Right lobe of liver (tissue), 6 donors: ENCODE results near the gene KDM4B. TPM values are rescaled to one million over a fixed set of nuclear protein-coding genes. Genes with fewer than 3 reads are reported as not detected.

Experiments
- ATAC-seq, 4 donors: fragments of 200-7000 bp; cut with Tn5 transposase; one replicate each; pipeline ENCODE4 v1.9.1; 2020; ENCODE audit warnings: mild to moderate bottlenecking in 4 of 4, moderate library complexity in 4 of 4
- DNase-seq, 3 donors: peaks; one replicate each; pipeline ENCODE4 v3.0.0-alpha.2; 2020
- H3K27ac ChIP-seq, 3 donors: fragments of 200-600 bp; one replicate each; pipeline ENCODE4 v1.8.0; 2022
- H3K27me3 ChIP-seq, 2 donors: fragments of 200-600 bp; one replicate each; pipeline ENCODE4 v1.8.0; 2022
- H3K36me3 ChIP-seq, 4 donors: fragments of 200-600 bp; sonication (generic) in 1 of 4; one replicate each; pipeline versions ENCODE4 v1.5.1 to v1.8.0; 2017 to 2022; ENCODE audit warnings: control low read depth in 1 of 4
- H3K4me1 ChIP-seq, 4 donors: fragments of 200-600 bp; sonication (generic) in 1 of 4; one replicate each; pipeline versions ENCODE4 v1.5.1 to v1.8.0; 2017 to 2022; ENCODE audit warnings: control low read depth in 1 of 4
- H3K4me3 ChIP-seq, 3 donors: fragments of 200-600 bp; one replicate each; pipeline ENCODE4 v1.8.0; 2022
- H3K9me3 ChIP-seq, 4 donors: fragments of 200-600 bp; sonication (generic) in 1 of 4; one replicate each; pipeline versions ENCODE4 v1.5.1 to v1.8.0; 2017 to 2022; ENCODE audit warnings: control low read depth in 1 of 4
- CTCF ChIP-seq, 4 donors: fragments of 200-600 bp in 3 of 4; fragments of 450-650 bp in 1 of 4; IDR thresholded peaks; one replicate each; pipeline versions ENCODE4 v1.5.1 to v1.8.0; 2016 to 2022; ENCODE audit warnings: antibody characterized with exemption in 4 of 4, mild to moderate bottlenecking in 2 of 4
- POLR2A ChIP-seq: fragments of 450-650 bp; IDR thresholded peaks from one replicate; pipeline ENCODE4 v1.6.1; 2017; ENCODE audit warnings: antibody characterized with exemption, mild to moderate bottlenecking
- WGBS: methylation state at CpG from one replicate; pipeline ENCODE4 v1.1.6; 2018; ENCODE audit warnings: low coverage, low lambda C conversion rate; ENCODE audit not compliant: insufficient coverage; ENCODE audit errors: missing lambda C conversion rate; 5-methylcytosine and 5-hydroxymethylcytosine counted together
- intact Hi-C, 2 donors: fragments of 100-400 bp; cut with DNase I; formaldehyde crosslinking; loops; one replicate each; pipeline versions ENCODE4 v1.11.2 to v1.14.1; 2022
- total RNA-seq, 6 experiments: library from RNA; depleted of rRNA in 2 of 6; stranded (reverse); fragments of >200 nt in 2 of 6; fragmentation: NEBNext Ultra II Directional in 3 of 6; extraction: Animal tissue kit (Norgen Biotek cat#: 25700) in 3 of 6; gene quantifications; one replicate each; pipeline versions ENCODE4 v1.1.0 to v1.2.4, GENCODE V29; 2016 to 2023
- donor health status: DM: no; HTN: yes; CAD: no.
- donor health status: DM: no; HTN: no; CAD: no.
- donor health status: DM: no; HTN: no; CAD: no.
- donor health status: DM: no; HTN: yes; CAD: no.
- donor health status: DM: no; HTN: yes; CAD: no.

The KDM4B gene
- total RNA-seq, 6 experiments from 2014 or later = 14.2 to 36.9 (median 29.1) TPM

GRCh38 chr19:5075597-5075996, 106.7 kb downstream of the KDM4B start:
- no peaks in the 10 kb centered on the region for H3K27me3 ChIP-seq
- intact Hi-C loops = no loop called here
- no peak overlapping the region for H3K4me3 ChIP-seq
- 92% methylated on average over 2 of the region's 13 CpGs for WGBS
- TF ChIP-seq POLR2A (no peak), CTCF (IDR thresholded peaks at IDR 0.05) (no peak)
- H3K9me3 ChIP-seq = no peaks in the 10 kb centered on the region
- H3K36me3 ChIP-seq = peaks cover 0 to 57% (median 2%) of the 10 kb centered on the region in 4 donors
- ATAC-seq (peak in 3 of 4 donors; percentile 2 to 19 (median 6)), DNase-seq (no peak)
- H3K4me1 ChIP-seq = no peaks in the 10 kb centered on the region
- H3K27ac ChIP-seq = peak overlapping the region in 1 of 3 donors; percentile 1

- Histone ChIP-seq H3K4me3 (no peak overlapping the region), H3K4me1 (no peaks in the 10 kb centered on the region), H3K9me3 (no peaks in the 10 kb centered on the region), H3K27me3 (no peaks in the 10 kb centered on the region), H3K36me3 (peaks cover 0 to 59% (median 2%) of the 10 kb centered on the region in 4 donors), H3K27ac (peak overlapping the region in 2 of 3 donors; percentile 6 to 40)
- ATAC-seq (peak in 2 of 4 donors; percentile 56 to 59), DNase-seq (peak in 2 of 3 donors; percentile 71 to 84)
- intact Hi-C loops = no loop called here
- TF ChIP-seq CTCF (IDR thresholded peaks at IDR 0.05) (no peak), POLR2A (no peak)
- 85% methylated on average over 30 of the region's 44 CpGs for WGBS
These were observed 107.7 kb downstream of the KDM4B start for GRCh38 chr19:5076440-5077208.

- Histone ChIP-seq H3K4me3 (no peak overlapping the region), H3K36me3 (peaks cover 0 to 62% (median 2%) of the 10 kb centered on the region in 4 donors), H3K27ac (peak overlapping the region in 2 of 3 donors; percentile 6 to 40), H3K9me3 (no peaks in the 10 kb centered on the region), H3K4me1 (no peaks in the 10 kb centered on the region), H3K27me3 (no peaks in the 10 kb centered on the region)
- no peak for TF ChIP-seq CTCF (IDR thresholded peaks at IDR 0.05)
- no peak for TF ChIP-seq POLR2A
- 90% methylated on average over 4 of the region's 19 CpGs for WGBS
- DNase-seq (no peak), ATAC-seq (no peak)
- intact Hi-C loops = no loop called here
These were observed 108.2 kb downstream of the KDM4B start for GRCh38 chr19:5077209-5077515.

- Histone ChIP-seq H3K36me3 (peaks cover 0 to 70% (median 4%) of the 10 kb centered on the region in 4 donors), H3K9me3 (no peaks in the 10 kb centered on the region), H3K4me1 (no peaks in the 10 kb centered on the region), H3K27me3 (no peaks in the 10 kb centered on the region), H3K27ac (no peak overlapping the region), H3K4me3 (no peak overlapping the region)
- intact Hi-C loops = no loop called here
- DNase-seq = peak in 1 of 3 donors; percentile 80
- no peak for TF ChIP-seq POLR2A
- TF ChIP-seq CTCF (IDR thresholded peaks at IDR 0.05) = no peak
- peak in 3 of 4 donors; percentile 4 to 23 (median 19) for ATAC-seq
- 60% methylated on average over 2 of the region's 18 CpGs for WGBS
These were observed 109.3 kb downstream of the KDM4B start for GRCh38 chr19:5078182-5078581.
